Right lobe of liver (tissue), 4 donors: ENCODE results near the gene TSPAN12.

ENCODE experiments used
- CTCF ChIP-seq, 4 donors: fragments of 200-600 bp in 3 of 4; fragments of 450-650 bp in 1 of 4; IDR thresholded peaks; one replicate each; pipeline versions ENCODE4 v1.5.1 to v1.8.0; 2016 to 2022; ENCODE audit warnings: antibody characterized with exemption in 4 of 4, mild to moderate bottlenecking in 2 of 4
- POLR2A ChIP-seq: fragments of 450-650 bp; IDR thresholded peaks from one replicate; pipeline ENCODE4 v1.6.1; 2017; ENCODE audit warnings: antibody characterized with exemption, mild to moderate bottlenecking
- donor health status: DM: no; HTN: no; CAD: no.
- donor health status: DM: no; HTN: no; CAD: no.
- donor health status: DM: no; HTN: yes; CAD: no.

- TF ChIP-seq CTCF (IDR thresholded peaks at IDR 0.05) = no peak
- no peak for TF ChIP-seq POLR2A
These were observed 74.7 kb downstream of the TSPAN12 start for GRCh38 chr7:120783273-120783672.
